GM23338 (cell line): ENCODE results near the gene DPP10. TPM values are rescaled to one million over a fixed set of nuclear protein-coding genes. Genes with fewer than 3 reads are reported as not detected.

Source experiments
- ATAC-seq: fragments of 200-7000 bp; cut with Tn5 transposase; 3 replicates; pipeline ENCODE4 v1.9.1; 2020
- DNase-seq: peaks from one replicate; pipeline ENCODE4 v3.0.0-alpha.2; 2015; ENCODE audit warnings: low spot score
- H2AFZ ChIP-seq: fragments of 200-600 bp; sonication (generic); 2 replicates; pipeline ENCODE4 v1.8.0; 2016; ENCODE audit warnings: antibody characterized with exemption, mild to moderate bottlenecking, moderate library complexity
- H3F3A ChIP-seq: fragments of 200-600 bp; sonication (generic); replicated peaks from 2 replicates; pipeline ENCODE4 v1.8.0; 2017; ENCODE audit warnings: antibody characterized with exemption, mixed run types, low read depth
- H3K27ac ChIP-seq: fragments of 200-600 bp; sonication (generic); 2 replicates; pipeline ENCODE4 v1.6.1; 2016; ENCODE audit warnings: low read depth
- H3K27me3 ChIP-seq: fragments of 200-600 bp; sonication (generic); 2 replicates; pipeline ENCODE4 v1.8.0; 2016; ENCODE audit warnings: mild to moderate bottlenecking, mixed run types, moderate library complexity; ENCODE audit not compliant: insufficient read depth
- H3K36me3 ChIP-seq: fragments of 200-600 bp; sonication (generic); 2 replicates; pipeline ENCODE4 v1.8.0; 2016; ENCODE audit warnings: mild to moderate bottlenecking; ENCODE audit not compliant: insufficient read depth
- H3K4me1 ChIP-seq: fragments of 200-600 bp; sonication (generic); 2 replicates; pipeline ENCODE4 v1.8.0; 2016; ENCODE audit warnings: mild to moderate bottlenecking, moderate library complexity; ENCODE audit not compliant: insufficient read depth
- H3K4me2 ChIP-seq: fragments of 200-600 bp; sonication (generic); 2 replicates; pipeline ENCODE4 v1.7.1; 2017; ENCODE audit warnings: mixed run types
- H3K4me3 ChIP-seq: fragments of 200-600 bp; sonication (generic); 2 replicates; pipeline ENCODE4 v1.6.1; 2016; ENCODE audit warnings: mixed run types
- H3K79me2 ChIP-seq: fragments of 200-600 bp; sonication (generic); replicated peaks from 2 replicates; pipeline ENCODE4 v1.8.0; 2017; ENCODE audit warnings: mild to moderate bottlenecking; ENCODE audit not compliant: insufficient read depth
- H3K9me2 ChIP-seq: fragments of 200-600 bp; sonication (generic); 2 replicates; pipeline ENCODE4 v1.8.0; 2017; ENCODE audit not compliant: insufficient read depth
- H4K20me1 ChIP-seq: fragments of 200-600 bp; sonication (generic); replicated peaks from 2 replicates; pipeline ENCODE4 v1.8.0; 2017; ENCODE audit warnings: mild to moderate bottlenecking; ENCODE audit not compliant: insufficient read depth
- H3K27ac Mint-ChIP-seq: 2 replicates; pipeline ENCODE4 v1.8.0; 2020; ENCODE audit warnings: inconsistent platforms, mild to moderate bottlenecking, moderate library complexity, mixed read lengths
- H3K27me3 Mint-ChIP-seq: 3 replicates; pipeline ENCODE4 v1.8.0; 2022; ENCODE audit warnings: low read depth, mild to moderate bottlenecking, moderate library complexity, mixed read lengths, inconsistent platforms; ENCODE audit not compliant: insufficient read depth, poor library complexity
- H3K36me3 Mint-ChIP-seq: 3 replicates; pipeline ENCODE4 v1.8.0; 2021; ENCODE audit warnings: low read depth, mild to moderate bottlenecking, inconsistent platforms, moderate library complexity, mixed read lengths
- H3K4me1 Mint-ChIP-seq: 3 replicates; pipeline ENCODE4 v1.8.0; 2020; ENCODE audit warnings: mild to moderate bottlenecking, inconsistent platforms, mixed read lengths
- H3K4me3 Mint-ChIP-seq: 3 replicates; pipeline ENCODE4 v1.8.0; 2021; ENCODE audit warnings: moderate library complexity, mild to moderate bottlenecking, inconsistent platforms, mixed read lengths
- H3K9me3 Mint-ChIP-seq: 3 replicates; pipeline ENCODE4 v1.8.0; 2020; ENCODE audit warnings: moderate library complexity, mild to moderate bottlenecking, inconsistent platforms, mixed read lengths
- CREB1 ChIP-seq: fragments of 250-450 bp; sonication (Bioruptor Pico); IDR thresholded peaks from 2 replicates; pipeline ENCODE4 v1.5.0; 2020; ENCODE audit warnings: low read depth, mild to moderate bottlenecking, moderate library complexity
- ETS1 ChIP-seq: IDR thresholded peaks from 2 replicates; pipeline ENCODE4 v1.6.1; 2016; ENCODE audit warnings: antibody characterized with exemption
- EZH2 ChIP-seq: fragments of 200-600 bp; sonication (generic); IDR thresholded peaks from one replicate; pipeline ENCODE4 v1.8.0; 2017; ENCODE audit warnings: antibody characterized with exemption, mild to moderate bottlenecking, low read depth; ENCODE audit not compliant: unreplicated experiment
- EZH2phosphoT487 ChIP-seq: fragments of 200-600 bp; sonication (generic); IDR thresholded peaks from one replicate; pipeline ENCODE4 v1.8.1; 2018; ENCODE audit warnings: antibody characterized with exemption; ENCODE audit not compliant: unreplicated experiment
- JUNB ChIP-seq: IDR thresholded peaks from one replicate; pipeline ENCODE4 v1.6.1; 2016; ENCODE audit warnings: antibody characterized with exemption; ENCODE audit not compliant: unreplicated experiment
- NANOG ChIP-seq: IDR thresholded peaks from 2 replicates; pipeline ENCODE4 v1.6.1; 2016; ENCODE audit warnings: antibody characterized with exemption, borderline replicate concordance
- POLR2AphosphoS5 ChIP-seq: IDR thresholded peaks from 2 replicates; pipeline ENCODE4 v1.6.1; 2016; ENCODE audit warnings: antibody characterized with exemption, low read depth
- REST ChIP-seq: IDR thresholded peaks from one replicate; pipeline ENCODE4 v1.6.1; 2018; ENCODE audit warnings: antibody characterized with exemption; ENCODE audit not compliant: unreplicated experiment
- STAT1 ChIP-seq: IDR thresholded peaks from one replicate; pipeline ENCODE4 v1.6.1; 2016; ENCODE audit warnings: antibody characterized with exemption; ENCODE audit not compliant: unreplicated experiment
- ZNF114 ChIP-seq: fragments of 250-450 bp; sonication (Bioruptor Pico); IDR thresholded peaks from 2 replicates; pipeline ENCODE4 v1.5.0; 2020; ENCODE audit warnings: mild to moderate bottlenecking, moderate library complexity
- ZNF331 ChIP-seq: fragments of 250-450 bp; sonication (Bioruptor Pico); IDR thresholded peaks from 2 replicates; pipeline ENCODE4 v1.5.0; 2020; ENCODE audit warnings: low read depth, mild to moderate bottlenecking, moderate library complexity
- polyA plus RNA-seq: library from polyadenylated mRNA; unstranded; fragments of >200 nt; fragmentation: Nextera tagmentation; extraction: Ambion mirVana; gene quantifications from 2 replicates; pipeline ENCODE4 v1.2.1, GENCODE V29; 2016
- total RNA-seq: library from RNA; depleted of rRNA; stranded (reverse); fragments of >200 nt; shearing (Covaris generic); gene quantifications from 2 replicates; pipeline ENCODE4 v1.2.3, GENCODE V29; 2014
- TF ChIP-seq, protein P1 (sequence below), 2 experiments: fragments of 200-600 bp in 1 of 2; sonication (generic) in 1 of 2; conservative IDR thresholded peaks; 2 replicates each; pipeline versions ENCODE4 v1.5.1 to v1.6.1; 2016 to 2017; ENCODE audit warnings: antibody characterized with exemption in 2 of 2, low read depth in 2 of 2, mild to moderate bottlenecking in 2 of 2, moderate library complexity in 1 of 2
- TF ChIP-seq, protein P2 (sequence below): fragments of 250-450 bp; sonication (Bioruptor Pico); IDR thresholded peaks from 2 replicates; pipeline ENCODE4 v1.5.0; 2020; ENCODE audit warnings: mild to moderate bottlenecking, moderate library complexity

The DPP10 gene
- total and polyA plus RNA-seq, 2 experiments from 2014 or later: 3.6 to 14.8 TPM

DNA sequence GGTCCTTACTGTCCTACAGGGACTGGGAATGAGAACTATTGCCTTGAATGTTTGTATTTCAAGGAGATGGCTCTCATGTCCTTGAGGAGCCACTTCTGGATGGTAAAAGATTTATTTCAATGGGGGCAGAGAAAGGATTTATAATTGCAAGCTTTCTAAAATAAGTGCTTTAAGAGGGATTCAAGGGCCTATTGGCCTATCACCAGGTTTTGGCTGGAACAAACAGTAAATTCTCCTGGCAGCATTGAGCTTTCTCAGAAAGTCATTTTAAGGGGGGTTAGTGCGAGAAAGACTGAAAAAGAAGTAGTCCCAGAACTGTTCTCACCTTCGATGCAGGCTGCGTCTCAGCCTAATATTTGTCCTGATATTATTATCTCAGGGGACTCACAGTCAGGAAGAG is 29.8 kb downstream of the DPP10 start:
- H3F3A ChIP-seq: no peaks in the 10 kb centered on the region
- no peak overlapping the region for H3K4me3 ChIP-seq
- no peak overlapping the region for H3K4me2 ChIP-seq
- peaks cover 16% of the 10 kb centered on the region; the same call in 2 of the 3 replicates for H3K9me3 Mint-ChIP-seq
- no peak overlapping the region for H3K27ac Mint-ChIP-seq
- H3K4me1 Mint-ChIP-seq: no peaks in the 10 kb centered on the region
- no peak overlapping the region for H3K4me3 Mint-ChIP-seq
- TF ChIP-seq, protein P1, sequence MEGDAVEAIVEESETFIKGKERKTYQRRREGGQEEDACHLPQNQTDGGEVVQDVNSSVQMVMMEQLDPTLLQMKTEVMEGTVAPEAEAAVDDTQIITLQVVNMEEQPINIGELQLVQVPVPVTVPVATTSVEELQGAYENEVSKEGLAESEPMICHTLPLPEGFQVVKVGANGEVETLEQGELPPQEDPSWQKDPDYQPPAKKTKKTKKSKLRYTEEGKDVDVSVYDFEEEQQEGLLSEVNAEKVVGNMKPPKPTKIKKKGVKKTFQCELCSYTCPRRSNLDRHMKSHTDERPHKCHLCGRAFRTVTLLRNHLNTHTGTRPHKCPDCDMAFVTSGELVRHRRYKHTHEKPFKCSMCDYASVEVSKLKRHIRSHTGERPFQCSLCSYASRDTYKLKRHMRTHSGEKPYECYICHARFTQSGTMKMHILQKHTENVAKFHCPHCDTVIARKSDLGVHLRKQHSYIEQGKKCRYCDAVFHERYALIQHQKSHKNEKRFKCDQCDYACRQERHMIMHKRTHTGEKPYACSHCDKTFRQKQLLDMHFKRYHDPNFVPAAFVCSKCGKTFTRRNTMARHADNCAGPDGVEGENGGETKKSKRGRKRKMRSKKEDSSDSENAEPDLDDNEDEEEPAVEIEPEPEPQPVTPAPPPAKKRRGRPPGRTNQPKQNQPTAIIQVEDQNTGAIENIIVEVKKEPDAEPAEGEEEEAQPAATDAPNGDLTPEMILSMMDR (conservative IDR thresholded peaks at IDR 0.05; ENCODE audit: low read depth in 2 of 2): no peak
- TF ChIP-seq REST: no peak
- TF ChIP-seq STAT1: no peak
- TF ChIP-seq NANOG: no peak
- TF ChIP-seq CREB1 (CRISPR knock-in tag): no peak
- no peak for TF ChIP-seq ZNF114 (CRISPR knock-in tag)
- TF ChIP-seq JUNB: no peak
- TF ChIP-seq EZH2: no peak
- TF ChIP-seq, protein P2, sequence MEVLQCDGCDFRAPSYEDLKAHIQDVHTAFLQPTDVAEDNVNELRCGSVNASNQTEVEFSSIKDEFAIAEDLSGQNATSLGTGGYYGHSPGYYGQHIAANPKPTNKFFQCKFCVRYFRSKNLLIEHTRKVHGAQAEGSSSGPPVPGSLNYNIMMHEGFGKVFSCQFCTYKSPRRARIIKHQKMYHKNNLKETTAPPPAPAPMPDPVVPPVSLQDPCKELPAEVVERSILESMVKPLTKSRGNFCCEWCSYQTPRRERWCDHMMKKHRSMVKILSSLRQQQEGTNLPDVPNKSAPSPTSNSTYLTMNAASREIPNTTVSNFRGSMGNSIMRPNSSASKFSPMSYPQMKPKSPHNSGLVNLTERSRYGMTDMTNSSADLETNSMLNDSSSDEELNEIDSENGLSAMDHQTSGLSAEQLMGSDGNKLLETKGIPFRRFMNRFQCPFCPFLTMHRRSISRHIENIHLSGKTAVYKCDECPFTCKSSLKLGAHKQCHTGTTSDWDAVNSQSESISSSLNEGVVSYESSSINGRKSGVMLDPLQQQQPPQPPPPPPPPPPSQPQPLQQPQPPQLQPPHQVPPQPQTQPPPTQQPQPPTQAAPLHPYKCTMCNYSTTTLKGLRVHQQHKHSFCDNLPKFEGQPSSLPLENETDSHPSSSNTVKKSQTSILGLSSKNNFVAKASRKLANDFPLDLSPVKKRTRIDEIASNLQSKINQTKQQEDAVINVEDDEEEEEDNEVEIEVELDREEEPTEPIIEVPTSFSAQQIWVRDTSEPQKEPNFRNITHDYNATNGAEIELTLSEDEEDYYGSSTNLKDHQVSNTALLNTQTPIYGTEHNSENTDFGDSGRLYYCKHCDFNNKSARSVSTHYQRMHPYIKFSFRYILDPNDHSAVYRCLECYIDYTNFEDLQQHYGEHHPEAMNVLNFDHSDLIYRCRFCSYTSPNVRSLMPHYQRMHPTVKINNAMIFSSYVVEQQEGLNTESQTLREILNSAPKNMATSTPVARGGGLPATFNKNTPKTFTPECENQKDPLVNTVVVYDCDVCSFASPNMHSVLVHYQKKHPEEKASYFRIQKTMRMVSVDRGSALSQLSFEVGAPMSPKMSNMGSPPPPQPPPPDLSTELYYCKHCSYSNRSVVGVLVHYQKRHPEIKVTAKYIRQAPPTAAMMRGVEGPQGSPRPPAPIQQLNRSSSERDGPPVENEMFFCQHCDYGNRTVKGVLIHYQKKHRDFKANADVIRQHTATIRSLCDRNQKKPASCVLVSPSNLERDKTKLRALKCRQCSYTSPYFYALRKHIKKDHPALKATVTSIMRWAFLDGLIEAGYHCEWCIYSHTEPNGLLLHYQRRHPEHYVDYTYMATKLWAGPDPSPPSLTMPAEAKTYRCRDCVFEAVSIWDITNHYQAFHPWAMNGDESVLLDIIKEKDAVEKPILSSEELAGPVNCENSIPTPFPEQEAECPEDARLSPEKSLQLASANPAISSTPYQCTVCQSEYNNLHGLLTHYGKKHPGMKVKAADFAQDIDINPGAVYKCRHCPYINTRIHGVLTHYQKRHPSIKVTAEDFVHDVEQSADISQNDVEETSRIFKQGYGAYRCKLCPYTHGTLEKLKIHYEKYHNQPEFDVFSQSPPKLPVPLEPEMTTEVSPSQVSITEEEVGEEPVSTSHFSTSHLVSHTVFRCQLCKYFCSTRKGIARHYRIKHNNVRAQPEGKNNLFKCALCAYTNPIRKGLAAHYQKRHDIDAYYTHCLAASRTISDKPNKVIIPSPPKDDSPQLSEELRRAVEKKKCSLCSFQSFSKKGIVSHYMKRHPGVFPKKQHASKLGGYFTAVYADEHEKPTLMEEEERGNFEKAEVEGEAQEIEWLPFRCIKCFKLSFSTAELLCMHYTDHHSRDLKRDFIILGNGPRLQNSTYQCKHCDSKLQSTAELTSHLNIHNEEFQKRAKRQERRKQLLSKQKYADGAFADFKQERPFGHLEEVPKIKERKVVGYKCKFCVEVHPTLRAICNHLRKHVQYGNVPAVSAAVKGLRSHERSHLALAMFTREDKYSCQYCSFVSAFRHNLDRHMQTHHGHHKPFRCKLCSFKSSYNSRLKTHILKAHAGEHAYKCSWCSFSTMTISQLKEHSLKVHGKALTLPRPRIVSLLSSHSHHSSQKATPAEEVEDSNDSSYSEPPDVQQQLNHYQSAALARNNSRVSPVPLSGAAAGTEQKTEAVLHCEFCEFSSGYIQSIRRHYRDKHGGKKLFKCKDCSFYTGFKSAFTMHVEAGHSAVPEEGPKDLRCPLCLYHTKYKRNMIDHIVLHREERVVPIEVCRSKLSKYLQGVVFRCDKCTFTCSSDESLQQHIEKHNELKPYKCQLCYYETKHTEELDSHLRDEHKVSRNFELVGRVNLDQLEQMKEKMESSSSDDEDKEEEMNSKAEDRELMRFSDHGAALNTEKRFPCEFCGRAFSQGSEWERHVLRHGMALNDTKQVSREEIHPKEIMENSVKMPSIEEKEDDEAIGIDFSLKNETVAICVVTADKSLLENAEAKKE (CRISPR knock-in tag): no peak
- no peak for TF ChIP-seq ETS1
- TF ChIP-seq POLR2AphosphoS5: no peak
- TF ChIP-seq EZH2phosphoT487: no peak
- no peak for TF ChIP-seq ZNF331
- H2AFZ ChIP-seq: no peak overlapping the region
- no peaks in the 10 kb centered on the region for H3K9me2 ChIP-seq
- DNase-seq (no peak), ATAC-seq (no peak)
- H3K79me2 ChIP-seq: no peaks in the 10 kb centered on the region
- no peaks in the 10 kb centered on the region for H3K4me1 ChIP-seq
- H3K36me3 ChIP-seq: no peaks in the 10 kb centered on the region
- no peaks in the 10 kb centered on the region for H4K20me1 ChIP-seq
- no peaks in the 10 kb centered on the region for H3K36me3 Mint-ChIP-seq
- H3K27me3 Mint-ChIP-seq: no peaks in the 10 kb centered on the region
- H3K27me3 ChIP-seq: no peaks in the 10 kb centered on the region
- no peak overlapping the region for H3K27ac ChIP-seq
